Esophagus squamous epithelium (tissue), 4 donors: Measurements from ENCODE around the gene DOC2A.

ENCODE experiments used
- POLR2A ChIP-seq, 4 donors: fragments of 450-650 bp; IDR thresholded peaks; one replicate each; pipeline ENCODE4 v1.6.1; 2017; ENCODE audit warnings: antibody characterized with exemption in 4 of 4, mild to moderate bottlenecking in 4 of 4, moderate library complexity in 3 of 4
- TF ChIP-seq, protein P1 (sequence below), 6 experiments: fragments of 450-650 bp in 4 of 6; fragments of 200-600 bp in 2 of 6; sonication (generic) in 2 of 6; IDR thresholded peaks; one replicate each; pipeline ENCODE4 v1.5.1; 2016 to 2019; ENCODE audit warnings: antibody characterized with exemption in 6 of 6, mild to moderate bottlenecking in 4 of 6, moderate library complexity in 4 of 6

DNA sequence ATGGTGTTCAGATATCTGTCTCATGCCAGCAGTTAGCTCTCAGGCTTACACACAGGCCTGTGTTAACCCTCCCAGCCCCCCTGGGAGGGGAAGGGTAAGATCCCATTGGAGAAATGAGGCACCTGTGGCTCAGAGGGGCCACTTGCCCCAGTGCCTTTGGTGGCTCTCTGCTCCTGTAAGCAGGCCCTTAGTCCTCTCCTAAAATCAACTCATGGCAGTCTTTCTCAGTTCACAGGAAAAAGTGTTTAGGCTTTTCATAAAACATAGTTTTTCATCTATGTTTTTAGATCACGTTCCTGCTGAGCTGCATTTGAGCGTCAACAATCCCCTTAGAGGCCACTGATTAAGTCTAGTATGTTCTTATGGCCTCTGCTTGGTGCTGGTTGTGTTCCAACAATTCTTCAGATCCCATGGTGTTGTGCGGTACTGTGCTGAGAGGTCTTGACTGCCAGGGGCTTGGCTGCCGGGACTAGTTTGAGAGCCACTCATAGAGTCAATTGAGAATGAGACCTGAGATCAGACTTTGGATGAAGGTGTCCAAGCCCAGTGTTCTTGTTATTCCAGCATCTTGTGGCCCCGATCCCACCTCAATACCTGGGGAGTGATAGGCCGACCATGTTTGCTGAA, 26.6 kb downstream of the DOC2A start:
- TF ChIP-seq, protein P1, sequence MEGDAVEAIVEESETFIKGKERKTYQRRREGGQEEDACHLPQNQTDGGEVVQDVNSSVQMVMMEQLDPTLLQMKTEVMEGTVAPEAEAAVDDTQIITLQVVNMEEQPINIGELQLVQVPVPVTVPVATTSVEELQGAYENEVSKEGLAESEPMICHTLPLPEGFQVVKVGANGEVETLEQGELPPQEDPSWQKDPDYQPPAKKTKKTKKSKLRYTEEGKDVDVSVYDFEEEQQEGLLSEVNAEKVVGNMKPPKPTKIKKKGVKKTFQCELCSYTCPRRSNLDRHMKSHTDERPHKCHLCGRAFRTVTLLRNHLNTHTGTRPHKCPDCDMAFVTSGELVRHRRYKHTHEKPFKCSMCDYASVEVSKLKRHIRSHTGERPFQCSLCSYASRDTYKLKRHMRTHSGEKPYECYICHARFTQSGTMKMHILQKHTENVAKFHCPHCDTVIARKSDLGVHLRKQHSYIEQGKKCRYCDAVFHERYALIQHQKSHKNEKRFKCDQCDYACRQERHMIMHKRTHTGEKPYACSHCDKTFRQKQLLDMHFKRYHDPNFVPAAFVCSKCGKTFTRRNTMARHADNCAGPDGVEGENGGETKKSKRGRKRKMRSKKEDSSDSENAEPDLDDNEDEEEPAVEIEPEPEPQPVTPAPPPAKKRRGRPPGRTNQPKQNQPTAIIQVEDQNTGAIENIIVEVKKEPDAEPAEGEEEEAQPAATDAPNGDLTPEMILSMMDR (IDR thresholded peaks at IDR 0.05), result no peak
- no peak for TF ChIP-seq POLR2A (IDR thresholded peaks at IDR 0.05)
